ENCODE measurements around the gene PPCDC.
"Not testable (repeated sequence)": the region's sequence is repeated elsewhere in the genome, so short reads cannot be mapped to it uniquely, and the experiment has no call there.

PPCDC gene

GRCh38 chr15:75070674-75071073 lies 47.3 kb downstream of the PPCDC start:
- no peak for DNase-seq

- DNase-seq, result no peak
These were observed 49.8 kb downstream of the PPCDC start for GRCh38 chr15:75073197-75073596.

- DNase-seq, result no peak
These were observed 52.9 kb downstream of the PPCDC start for GRCh38 chr15:75076277-75076676.

- DNase-seq, result not testable (repeated sequence)
These were observed 54.2 kb downstream of the PPCDC start for GRCh38 chr15:75077551-75077961.

- no peak for DNase-seq
These were observed 57.8 kb downstream of the PPCDC start for GRCh38 chr15:75081150-75081549.

GRCh38 chr15:75082689-75083088 lies 59.3 kb downstream of the PPCDC start:
- no peak for DNase-seq

- DNase-seq, result not testable (repeated sequence)
These were observed 62.3 kb downstream of the PPCDC start for GRCh38 chr15:75085708-75086107.

GRCh38 chr15:75089456-75090387 lies 66.3 kb downstream of the PPCDC start:
- no peak for DNase-seq

GRCh38 chr15:75090388-75090734 lies 67.0 kb downstream of the PPCDC start:
- no peak for DNase-seq

- DNase-seq, result no peak
These were observed 68.4 kb downstream of the PPCDC start for GRCh38 chr15:75091814-75092213.

- DNase-seq, result not testable (repeated sequence)
These were observed 71.6 kb downstream of the PPCDC start for GRCh38 chr15:75094961-75095478.

GRCh38 chr15:75095594-75095993 lies 72.2 kb downstream of the PPCDC start:
- DNase-seq, result no peak

GRCh38 chr15:75097939-75098338 lies 74.5 kb downstream of the PPCDC start:
- no peak for DNase-seq

GRCh38 chr15:75098404-75098803 lies 75.0 kb downstream of the PPCDC start:
- no peak for DNase-seq

Measured in NCI-H526 (cell line).